Fibroblast of mammary gland (primary cell): ENCODE measurements around the gene ST6GALNAC6.
A peak's percentile ranks its signal among the peaks of the same experiment; 100 is the strongest.
"Not testable (repeated sequence)": the region's sequence is repeated elsewhere in the genome, so short reads cannot be mapped to it uniquely, and the experiment has no call there.

Source experiments
- DNase-seq: peaks from one replicate; pipeline ENCODE4 v3.0.0-alpha.2; 2010; ENCODE audit warnings: low read depth
- H3K4me3 ChIP-seq: 2 replicates; pipeline ENCODE4 v1.5.1; 2011; ENCODE audit warnings: low read depth, mild to moderate bottlenecking, low read length, moderate library complexity; ENCODE audit not compliant: control insufficient read depth
- TF ChIP-seq, protein P1 (sequence below): conservative IDR thresholded peaks from 2 replicates; pipeline ENCODE4 v1.5.1; 2011; ENCODE audit warnings: low read depth, low read length, inconsistent platforms; ENCODE audit not compliant: control insufficient read depth, insufficient read depth

ST6GALNAC6 gene

DNA sequence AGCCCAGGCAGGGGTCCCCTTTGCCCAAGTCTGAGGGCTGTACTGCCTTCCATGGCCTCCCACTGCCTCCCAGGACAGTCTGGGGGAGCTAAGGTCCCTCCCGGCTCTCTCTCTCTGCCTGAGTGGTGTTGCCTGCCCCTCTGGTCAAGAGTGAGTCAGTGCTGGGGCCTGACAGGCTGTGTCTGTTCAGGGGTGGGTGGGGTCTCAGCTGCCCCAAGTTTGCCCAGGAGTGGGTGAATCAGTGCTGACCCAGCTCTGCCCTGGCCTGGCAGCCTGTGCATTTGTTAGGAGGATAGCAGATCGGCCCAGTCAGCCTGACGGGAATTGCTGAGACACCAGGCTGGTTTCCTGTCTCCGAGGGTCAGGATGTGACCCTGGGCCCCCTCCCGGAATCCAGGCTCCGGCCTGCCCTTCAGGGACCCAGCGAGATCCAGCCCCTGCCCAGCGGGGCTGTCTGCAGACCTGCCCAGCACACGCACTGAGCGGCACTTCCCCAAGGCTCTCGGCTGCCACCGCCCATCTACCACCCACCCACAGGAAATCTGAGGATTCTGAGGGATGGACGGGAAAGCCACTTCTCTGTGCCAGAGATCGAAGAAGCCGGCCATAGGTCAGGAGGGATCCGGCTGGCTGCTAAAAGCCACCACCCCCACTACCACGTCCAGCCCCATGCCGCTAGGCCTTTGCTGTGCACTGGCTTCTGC lies 60.9 kb downstream of the ST6GALNAC6 start:
- H3K4me3 ChIP-seq, result peak overlapping the region; percentile 2
- DNase-seq, result peak; percentile 98
- TF ChIP-seq, protein P1, sequence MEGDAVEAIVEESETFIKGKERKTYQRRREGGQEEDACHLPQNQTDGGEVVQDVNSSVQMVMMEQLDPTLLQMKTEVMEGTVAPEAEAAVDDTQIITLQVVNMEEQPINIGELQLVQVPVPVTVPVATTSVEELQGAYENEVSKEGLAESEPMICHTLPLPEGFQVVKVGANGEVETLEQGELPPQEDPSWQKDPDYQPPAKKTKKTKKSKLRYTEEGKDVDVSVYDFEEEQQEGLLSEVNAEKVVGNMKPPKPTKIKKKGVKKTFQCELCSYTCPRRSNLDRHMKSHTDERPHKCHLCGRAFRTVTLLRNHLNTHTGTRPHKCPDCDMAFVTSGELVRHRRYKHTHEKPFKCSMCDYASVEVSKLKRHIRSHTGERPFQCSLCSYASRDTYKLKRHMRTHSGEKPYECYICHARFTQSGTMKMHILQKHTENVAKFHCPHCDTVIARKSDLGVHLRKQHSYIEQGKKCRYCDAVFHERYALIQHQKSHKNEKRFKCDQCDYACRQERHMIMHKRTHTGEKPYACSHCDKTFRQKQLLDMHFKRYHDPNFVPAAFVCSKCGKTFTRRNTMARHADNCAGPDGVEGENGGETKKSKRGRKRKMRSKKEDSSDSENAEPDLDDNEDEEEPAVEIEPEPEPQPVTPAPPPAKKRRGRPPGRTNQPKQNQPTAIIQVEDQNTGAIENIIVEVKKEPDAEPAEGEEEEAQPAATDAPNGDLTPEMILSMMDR, result no peak

DNA sequence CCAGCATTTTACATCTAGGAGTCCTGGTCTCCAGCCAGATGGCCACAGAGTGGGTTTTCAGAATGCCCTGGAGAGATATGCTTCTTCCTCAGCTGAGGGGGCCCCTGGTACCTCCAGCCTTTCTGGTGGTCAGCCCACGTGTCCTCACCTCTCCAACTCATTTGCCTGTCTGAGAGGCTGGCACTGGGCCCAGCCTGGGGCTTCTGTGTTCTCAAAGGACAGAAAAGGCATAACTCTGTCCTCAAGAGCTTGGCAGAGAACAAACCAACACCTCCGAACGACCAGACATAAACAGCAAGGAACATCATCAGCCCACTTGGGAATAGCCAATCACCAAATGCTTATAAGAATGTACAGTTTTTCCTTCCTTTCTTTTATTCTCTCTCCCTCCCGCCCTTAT lies 62.1 kb downstream of the ST6GALNAC6 start:
- DNase-seq, result peak; percentile 54
- TF ChIP-seq, protein P1, result no peak
- H3K4me3 ChIP-seq, result no peak overlapping the region

DNA sequence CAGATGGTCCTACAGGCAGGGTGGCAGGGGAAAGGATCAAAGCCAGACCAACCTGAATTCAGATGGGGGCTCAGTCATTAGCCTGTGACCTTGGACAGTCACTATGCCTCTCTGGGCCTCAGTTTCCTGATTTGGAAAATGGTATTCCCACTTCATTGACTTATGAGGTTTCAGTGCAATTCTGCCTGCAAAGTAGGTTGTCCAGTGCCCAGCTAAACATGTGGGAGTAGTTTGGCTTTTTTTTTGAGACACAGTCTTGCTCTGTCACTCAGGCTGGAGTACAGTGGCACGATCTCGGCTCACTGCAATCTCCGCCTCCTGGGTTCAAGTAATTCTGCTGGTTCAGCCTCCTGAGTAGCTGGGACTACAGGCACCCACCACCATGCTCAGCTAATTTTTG lies 62.8 kb downstream of the ST6GALNAC6 start:
- DNase-seq, H3K4me3 ChIP-seq: not testable (repeated sequence)

DNA sequence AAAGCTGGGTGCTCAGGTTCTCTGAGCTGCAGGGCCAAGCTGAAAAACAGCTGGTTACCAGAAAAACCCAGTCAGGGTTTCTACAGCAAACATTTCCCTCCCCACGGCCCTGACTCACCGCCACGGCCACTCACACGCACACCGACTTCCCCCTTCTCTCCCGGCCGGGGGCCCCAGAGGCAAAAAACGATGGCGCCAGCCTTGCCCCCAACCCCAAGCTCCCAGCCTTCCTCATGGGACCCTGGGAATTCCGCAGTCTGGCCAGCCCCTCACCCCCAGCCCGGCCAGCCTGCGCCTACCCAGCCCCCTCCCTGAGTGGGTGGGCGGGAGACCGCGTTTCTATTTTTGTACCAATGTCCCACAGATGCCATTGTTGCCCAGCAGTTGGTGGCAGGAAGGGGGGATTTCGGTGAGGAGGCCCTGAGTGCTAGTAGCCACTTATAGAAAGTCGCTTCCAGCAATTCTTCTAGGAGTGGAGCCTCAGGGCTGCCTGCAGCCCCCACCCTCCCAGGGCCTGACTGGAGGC lies 63.3 kb downstream of the ST6GALNAC6 start:
- TF ChIP-seq, protein P1, result no peak
- DNase-seq, result peak; percentile 53
- H3K4me3 ChIP-seq, result no peak overlapping the region
